Measurements from ENCODE around the gene PRKACA.

GRCh38 chr19:14066134-14066533 is 51.4 kb downstream of the PRKACA start:
- TF ChIP-seq FOXM1 (IDR thresholded peaks at IDR 0.05; ENCODE audit: low read depth, low read length), result no peak
- no peak for TF ChIP-seq ZNF384 (IDR thresholded peaks at IDR 0.05; ENCODE audit: borderline replicate concordance, low read depth, low read length)
- no peak for TF ChIP-seq IKZF2 (IDR thresholded peaks at IDR 0.05)
- no peak for TF ChIP-seq CTCF (IDR thresholded peaks at IDR 0.05 in 2 of 3, conservative IDR thresholded peaks at IDR 0.05 in 1 of 3; ENCODE audit: control insufficient read depth in 2 of 3, extremely low read depth in 1 of 3, insufficient read depth in 1 of 3, low read depth in 3 of 3, low read length in 3 of 3)
- no peak for TF ChIP-seq CHD2 (IDR thresholded peaks at IDR 0.05; ENCODE audit: borderline replicate concordance, low read depth, low read length)
- TF ChIP-seq NFYA (IDR thresholded peaks at IDR 0.05; ENCODE audit: borderline replicate concordance, low read depth, low read length), result no peak
- no peak for TF ChIP-seq EZH2 (IDR thresholded peaks at IDR 0.05; ENCODE audit: borderline replicate concordance, control insufficient read depth, low read depth, low read length)

Data from GM12878 (cell line).